Kidney (tissue), 14 donors: ENCODE measurements around the gene WDR26. TPM values are rescaled to one million over a fixed set of nuclear protein-coding genes. Genes with fewer than 3 reads are reported as not detected.

Source experiments
- DNase-seq, 5 donors: peaks; one replicate each; pipeline ENCODE4 v3.0.0-alpha.2; 2013 to 2020
- FAIRE-seq: peaks from 2 replicates; lab custom pipeline; 2012; peaks lifted over from hg19 to GRCh38; lab: Jason Lieb, UNC
- H3K27ac ChIP-seq, 2 donors: one replicate each; pipeline ENCODE4 v1.7.0; 2013; ENCODE audit warnings: low read depth in 2 of 2, low read length in 2 of 2, inconsistent platforms in 1 of 2
- H3K27me3 ChIP-seq: one replicate; pipeline ENCODE4 v1.7.1; 2013; ENCODE audit warnings: low read length, inconsistent platforms; ENCODE audit not compliant: control insufficient read depth, insufficient read depth
- H3K36me3 ChIP-seq, 3 donors: one replicate each; pipeline versions ENCODE4 v1.7.0 to v1.7.1; 2013; ENCODE audit warnings: low read length in 3 of 3, control low read depth in 1 of 3, inconsistent platforms in 1 of 3; ENCODE audit not compliant: insufficient read depth in 3 of 3, control insufficient read depth in 2 of 3
- H3K4me1 ChIP-seq, 3 donors: one replicate each; pipeline versions ENCODE4 v1.7.0 to v1.7.1; 2013; ENCODE audit warnings: low read length in 3 of 3, inconsistent platforms in 1 of 3, low read depth in 1 of 3; ENCODE audit not compliant: control insufficient read depth in 2 of 3, insufficient read depth in 2 of 3
- H3K4me3 ChIP-seq, 3 donors: one replicate each; pipeline versions ENCODE4 v1.7.0 to v1.8.1; 2013; ENCODE audit warnings: low read length in 3 of 3, control low read depth in 1 of 3, inconsistent platforms in 1 of 3
- H3K9ac ChIP-seq, 3 donors: one replicate each; pipeline versions ENCODE4 v1.7.0 to v1.7.1; 2013; ENCODE audit warnings: low read length in 3 of 3, control low read depth in 1 of 3, inconsistent platforms in 1 of 3
- H3K9me3 ChIP-seq, 3 donors: one replicate each; pipeline versions ENCODE4 v1.7.0 to v1.7.1; 2013; ENCODE audit warnings: low read length in 3 of 3, control low read depth in 1 of 3, inconsistent platforms in 1 of 3; ENCODE audit not compliant: control insufficient read depth in 2 of 3, insufficient read depth in 1 of 3
- intact Hi-C: fragments of 100-400 bp; cut with DNase I; formaldehyde crosslinking; loops from one replicate; pipeline ENCODE4 v1.11.1; 2022
- polyA plus RNA-seq: library from polyadenylated mRNA; stranded (reverse); fragments of 350-450 nt; fragmentation: Illumina TruSeq; extraction: RNeasy Lipid Tissue Mini Kit (QIAGEN cat#74804); gene quantifications from one replicate; pipeline ENCODE4 v1.2.3, GENCODE V29; 2014; ENCODE audit warnings: low read depth, low replicate concordance; ENCODE audit not compliant: insufficient read depth
- total RNA-seq: library from RNA; stranded (reverse); fragmentation: NEBNext Ultra II Directional; extraction: Animal tissue kit (Norgen Biotek cat#: 25700); gene quantifications from one replicate; pipeline ENCODE4 v1.2.1, GENCODE V29; 2021
- TF ChIP-seq, protein P1 (sequence below): IDR thresholded peaks from 3 replicates; pipeline ENCODE4 v1.5.1; 2012; ENCODE audit warnings: mild to moderate bottlenecking, moderate library complexity, borderline replicate concordance; ENCODE audit not compliant: insufficient read depth; ENCODE audit errors: extremely low read depth
- donor health status: control.
- donor health status: control.
- donor health status: control.
- donor health status: control.
- donor health status: control.
- donor health status: DM: yes; HTN: yes; CAD: no.
- donor health status: Normal renal cell carcinoma (clear cell type).

WDR26 gene
- total and polyA plus RNA-seq, 2 donors from 2014 or later = 23.9 to 77.5 TPM

DNA sequence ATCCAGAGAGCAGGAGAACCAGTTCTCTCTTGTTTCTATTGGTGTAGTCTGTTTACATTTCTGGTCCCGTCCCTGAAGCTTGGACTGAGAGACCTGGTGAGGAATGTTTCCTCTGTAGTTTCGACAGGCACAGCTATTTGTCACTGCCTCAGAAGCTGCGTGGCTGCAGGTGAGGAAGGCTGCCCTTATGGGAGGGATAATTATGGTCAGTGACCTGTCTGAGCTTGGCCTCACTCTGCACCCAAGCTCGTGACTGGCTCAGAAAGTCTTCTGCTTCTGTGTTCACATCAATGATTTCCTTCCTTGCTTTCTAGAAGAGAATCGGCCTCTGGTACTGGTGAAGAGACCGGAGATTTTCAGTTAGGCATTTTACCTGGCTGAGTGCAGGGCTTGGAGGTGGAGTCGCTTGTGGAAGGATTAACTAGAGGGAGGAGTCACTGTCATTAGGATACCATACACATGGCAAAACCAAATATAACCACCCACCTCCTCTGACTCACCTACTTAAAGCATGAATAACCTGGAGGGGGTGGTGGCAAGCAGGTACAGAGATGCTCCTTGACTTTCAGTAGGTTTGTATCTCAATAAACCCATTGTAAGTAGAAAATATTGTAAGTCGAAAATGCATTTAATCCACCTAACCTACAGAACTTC is 19.9 kb upstream of the WDR26 start:
- no peaks in the 10 kb centered on the region for H3K9me3 ChIP-seq
- DNase-seq (peak in 2 of 5 donors; percentile 9 to 31), FAIRE-seq (no peak)
- intact Hi-C loops = no loop called here
- H3K27ac ChIP-seq = peak overlapping the region; percentile 74 to 83
- TF ChIP-seq, protein P1, sequence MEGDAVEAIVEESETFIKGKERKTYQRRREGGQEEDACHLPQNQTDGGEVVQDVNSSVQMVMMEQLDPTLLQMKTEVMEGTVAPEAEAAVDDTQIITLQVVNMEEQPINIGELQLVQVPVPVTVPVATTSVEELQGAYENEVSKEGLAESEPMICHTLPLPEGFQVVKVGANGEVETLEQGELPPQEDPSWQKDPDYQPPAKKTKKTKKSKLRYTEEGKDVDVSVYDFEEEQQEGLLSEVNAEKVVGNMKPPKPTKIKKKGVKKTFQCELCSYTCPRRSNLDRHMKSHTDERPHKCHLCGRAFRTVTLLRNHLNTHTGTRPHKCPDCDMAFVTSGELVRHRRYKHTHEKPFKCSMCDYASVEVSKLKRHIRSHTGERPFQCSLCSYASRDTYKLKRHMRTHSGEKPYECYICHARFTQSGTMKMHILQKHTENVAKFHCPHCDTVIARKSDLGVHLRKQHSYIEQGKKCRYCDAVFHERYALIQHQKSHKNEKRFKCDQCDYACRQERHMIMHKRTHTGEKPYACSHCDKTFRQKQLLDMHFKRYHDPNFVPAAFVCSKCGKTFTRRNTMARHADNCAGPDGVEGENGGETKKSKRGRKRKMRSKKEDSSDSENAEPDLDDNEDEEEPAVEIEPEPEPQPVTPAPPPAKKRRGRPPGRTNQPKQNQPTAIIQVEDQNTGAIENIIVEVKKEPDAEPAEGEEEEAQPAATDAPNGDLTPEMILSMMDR = no peak
- no peaks in the 10 kb centered on the region for H3K36me3 ChIP-seq
- no peaks in the 10 kb centered on the region for H3K27me3 ChIP-seq
- H3K4me3 ChIP-seq = peak overlapping the region in 2 of 3 donors; percentile 23 to 32
- no peak overlapping the region for H3K9ac ChIP-seq
- peaks cover 0 to 28% (median 9%) of the 10 kb centered on the region in 3 donors for H3K4me1 ChIP-seq

DNA sequence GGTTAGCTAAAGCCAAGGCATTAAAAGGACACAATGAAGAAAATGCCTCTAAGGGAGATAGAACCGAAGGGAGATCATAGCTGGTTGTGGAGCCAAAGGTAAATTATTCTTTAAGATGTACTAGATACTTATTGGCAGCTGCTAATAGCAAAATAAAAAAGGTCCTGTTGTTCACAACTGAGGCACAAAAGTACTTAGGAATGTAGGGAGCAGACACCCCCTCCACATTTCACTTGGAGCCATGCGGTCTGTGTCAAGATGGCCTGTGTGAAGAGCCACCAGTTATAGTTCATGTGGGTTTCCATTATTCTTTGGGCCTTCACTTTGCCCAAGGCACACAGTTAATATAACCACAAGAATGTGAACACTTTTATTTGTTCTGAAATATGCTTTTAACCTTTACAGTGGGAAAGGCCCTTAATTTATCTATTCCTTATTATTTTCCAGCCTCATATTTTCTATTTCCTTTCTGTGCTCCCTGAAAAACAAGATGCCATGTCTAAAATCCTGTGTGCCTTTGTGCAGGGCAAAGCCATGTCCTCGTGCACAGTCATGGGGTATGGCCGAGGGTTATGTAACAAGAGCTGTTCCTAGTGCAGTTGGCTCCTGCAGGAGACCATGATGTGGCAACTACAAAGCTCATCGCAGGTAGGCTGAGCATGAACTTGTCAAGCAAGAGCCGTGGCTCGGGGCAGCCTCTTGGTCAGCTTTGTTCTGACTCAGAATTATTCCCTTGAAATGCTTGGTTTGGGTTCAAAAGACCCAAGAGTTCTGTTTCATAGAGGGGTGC is 16.2 kb upstream of the WDR26 start:
- FAIRE-seq = no peak
- intact Hi-C loops = no loop called here

DNA sequence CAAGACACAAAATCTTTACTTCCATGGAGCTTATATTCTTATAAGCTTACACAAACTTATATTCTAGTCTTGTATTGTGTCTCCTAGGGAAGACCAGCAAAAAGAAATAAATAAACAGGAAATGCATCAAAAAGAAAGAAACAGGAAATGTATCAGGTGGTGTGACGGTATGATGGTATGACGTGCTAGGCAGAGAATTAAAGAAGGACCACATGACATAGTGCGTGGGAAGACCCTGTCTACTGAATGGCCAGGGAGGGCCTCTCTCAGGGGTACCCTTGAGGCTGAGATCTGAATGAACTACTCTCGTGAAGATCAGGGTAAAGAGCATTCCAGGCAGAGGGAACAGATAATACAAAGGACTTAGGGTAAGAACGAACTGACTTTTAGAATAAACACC is 15.6 kb upstream of the WDR26 start:
- H3K9ac ChIP-seq = no peak overlapping the region
- intact Hi-C loops = no loop called here
- FAIRE-seq (no peak), DNase-seq (no peak)
- H3K27ac ChIP-seq = no peak overlapping the region
- H3K9me3 ChIP-seq = no peaks in the 10 kb centered on the region
- TF ChIP-seq, protein P1 = no peak
- no peaks in the 10 kb centered on the region for H3K36me3 ChIP-seq
- H3K4me1 ChIP-seq = peaks cover 0 to 9% (median 0%) of the 10 kb centered on the region in 3 donors
- no peaks in the 10 kb centered on the region for H3K27me3 ChIP-seq
- H3K4me3 ChIP-seq = no peak overlapping the region

More for the DNA sequence above, 16.2 kb upstream of the WDR26 start:
- Histone ChIP-seq H3K27ac (no peak overlapping the region), H3K9ac (no peak overlapping the region), H3K9me3 (no peaks in the 10 kb centered on the region), H3K4me3 (no peak overlapping the region), H3K4me1 (peaks cover 0 to 9% (median 0%) of the 10 kb centered on the region in 3 donors), H3K36me3 (no peaks in the 10 kb centered on the region), H3K27me3 (no peaks in the 10 kb centered on the region)
- TF ChIP-seq, protein P1 = no peak
- DNase-seq = no peak
